Mucosa of descending colon (tissue), 3 donors: ENCODE results near the gene GTF2IRD1. TPM values are rescaled to one million over a fixed set of nuclear protein-coding genes. Genes with fewer than 3 reads are reported as not detected.

ENCODE experiments used
- ATAC-seq: fragments of 200-7000 bp; cut with Tn5 transposase; one replicate; pipeline ENCODE4 v1.9.1; 2020; ENCODE audit warnings: mild to moderate bottlenecking, moderate library complexity
- DNase-seq, 3 donors: peaks; one replicate each; pipeline ENCODE4 v3.0.0-alpha.2; 2020
- H3K36me3 ChIP-seq: fragments of 200-600 bp; one replicate; pipeline ENCODE4 v1.8.0; 2021; ENCODE audit warnings: low read depth, mild to moderate bottlenecking
- H3K4me1 ChIP-seq: fragments of 200-600 bp; one replicate; pipeline ENCODE4 v1.8.0; 2021; ENCODE audit warnings: low read depth, mild to moderate bottlenecking
- H3K4me3 ChIP-seq: fragments of 200-600 bp; one replicate; pipeline ENCODE4 v1.8.0; 2021; ENCODE audit warnings: mild to moderate bottlenecking
- H3K9me3 ChIP-seq: fragments of 200-600 bp; one replicate; pipeline ENCODE4 v1.8.0; 2021; ENCODE audit warnings: mild to moderate bottlenecking
- intact Hi-C, 2 donors: fragments of 100-400 bp; cut with DNase I in 1 of 2; cut with micrococcal nuclease in 1 of 2; formaldehyde crosslinking; loops; one replicate each; pipeline versions ENCODE4 v1.11.0 to v1.11.1; 2022; cut with DNase I, micrococcal nuclease
- total RNA-seq, 3 donors: library from RNA; stranded (reverse); fragmentation: NEBNext Ultra II Directional in 2 of 3; extraction: Animal tissue kit (Norgen Biotek cat#: 25700) in 2 of 3; gene quantifications; one replicate each; pipeline versions ENCODE4 v1.2.1 to v1.2.4, GENCODE V29; 2021 to 2023
- TF ChIP-seq, protein P1 (sequence below): fragments of 200-600 bp; IDR thresholded peaks from one replicate; pipeline ENCODE4 v1.8.0; 2022; ENCODE audit warnings: antibody characterized with exemption, mild to moderate bottlenecking
- donor health status: DM: no; HTN: no; CAD: no; lungs with moderate emphysema.
- donor health status: DM: no; HTN: no; CAD: no.
- donor health status: DM: no; HTN: yes; CAD: no.

The GTF2IRD1 gene
- total RNA-seq, 3 donors from 2014 or later = 10.5 to 30.7 (median 12.7) TPM

DNA sequence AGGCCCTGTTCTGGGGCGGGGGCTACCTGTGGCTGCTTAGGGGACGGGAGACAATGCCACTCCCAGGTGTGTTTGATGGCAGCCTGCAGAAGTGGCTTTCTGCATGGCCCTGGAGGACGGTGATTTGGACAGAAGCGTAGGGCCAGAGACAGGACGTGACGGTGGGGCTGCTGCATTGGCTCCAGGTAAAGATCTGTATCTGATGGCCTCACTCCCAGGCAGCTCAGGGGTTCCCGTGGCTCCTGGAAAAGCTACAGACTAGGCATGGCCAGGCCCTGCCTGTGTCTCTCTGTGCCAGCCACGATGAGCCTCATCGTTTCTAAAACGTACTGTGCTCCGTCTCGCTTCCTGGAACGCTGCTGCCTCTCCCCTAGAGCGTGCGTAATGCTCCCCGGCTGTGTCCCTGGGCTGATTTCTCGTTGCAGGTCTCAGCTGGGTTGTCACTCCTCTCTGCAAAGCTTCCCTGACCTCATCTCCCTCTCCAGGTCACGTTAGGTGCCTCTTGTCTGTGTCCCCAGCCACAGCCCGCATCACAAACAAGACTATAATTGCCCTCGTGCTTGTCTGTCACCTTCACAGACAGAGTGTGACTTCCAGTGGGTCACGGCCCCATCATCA lies 12.6 kb downstream of the GTF2IRD1 start:
- TF ChIP-seq, protein P1, sequence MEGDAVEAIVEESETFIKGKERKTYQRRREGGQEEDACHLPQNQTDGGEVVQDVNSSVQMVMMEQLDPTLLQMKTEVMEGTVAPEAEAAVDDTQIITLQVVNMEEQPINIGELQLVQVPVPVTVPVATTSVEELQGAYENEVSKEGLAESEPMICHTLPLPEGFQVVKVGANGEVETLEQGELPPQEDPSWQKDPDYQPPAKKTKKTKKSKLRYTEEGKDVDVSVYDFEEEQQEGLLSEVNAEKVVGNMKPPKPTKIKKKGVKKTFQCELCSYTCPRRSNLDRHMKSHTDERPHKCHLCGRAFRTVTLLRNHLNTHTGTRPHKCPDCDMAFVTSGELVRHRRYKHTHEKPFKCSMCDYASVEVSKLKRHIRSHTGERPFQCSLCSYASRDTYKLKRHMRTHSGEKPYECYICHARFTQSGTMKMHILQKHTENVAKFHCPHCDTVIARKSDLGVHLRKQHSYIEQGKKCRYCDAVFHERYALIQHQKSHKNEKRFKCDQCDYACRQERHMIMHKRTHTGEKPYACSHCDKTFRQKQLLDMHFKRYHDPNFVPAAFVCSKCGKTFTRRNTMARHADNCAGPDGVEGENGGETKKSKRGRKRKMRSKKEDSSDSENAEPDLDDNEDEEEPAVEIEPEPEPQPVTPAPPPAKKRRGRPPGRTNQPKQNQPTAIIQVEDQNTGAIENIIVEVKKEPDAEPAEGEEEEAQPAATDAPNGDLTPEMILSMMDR = no peak
- no peaks in the 10 kb centered on the region for H3K9me3 ChIP-seq
- ATAC-seq (peak; percentile 75), DNase-seq (no peak)
- no peak overlapping the region for H3K4me3 ChIP-seq
- no peaks in the 10 kb centered on the region for H3K36me3 ChIP-seq
- peaks cover 10% of the 10 kb centered on the region for H3K4me1 ChIP-seq
- intact Hi-C loops = no loop called here

GRCh38 chr7:74467876-74468275 lies 14.2 kb downstream of the GTF2IRD1 start:
- no peaks in the 10 kb centered on the region for H3K9me3 ChIP-seq
- no peak overlapping the region for H3K4me3 ChIP-seq
- peaks cover 10% of the 10 kb centered on the region for H3K4me1 ChIP-seq
- intact Hi-C loops = no loop called here
- H3K36me3 ChIP-seq = no peaks in the 10 kb centered on the region
- TF ChIP-seq, protein P1 = no peak
- ATAC-seq (no peak), DNase-seq (no peak)

- ATAC-seq (no peak), DNase-seq (no peak)
- peaks cover 1% of the 10 kb centered on the region for H3K4me1 ChIP-seq
- no peaks in the 10 kb centered on the region for H3K9me3 ChIP-seq
- H3K4me3 ChIP-seq = no peak overlapping the region
- intact Hi-C loops = no loop called here
- no peaks in the 10 kb centered on the region for H3K36me3 ChIP-seq
- TF ChIP-seq, protein P1 = no peak
Observed at GRCh38 chr7:74470504-74470903, 16.8 kb downstream of the GTF2IRD1 start.

GRCh38 chr7:74473116-74473515 lies 19.4 kb downstream of the GTF2IRD1 start:
- no peak for DNase-seq
- Histone ChIP-seq H3K36me3 (no peaks in the 10 kb centered on the region), H3K9me3 (no peaks in the 10 kb centered on the region), H3K4me3 (no peak overlapping the region), H3K4me1 (peaks cover 8% of the 10 kb centered on the region)
- TF ChIP-seq, protein P1 = no peak
- ATAC-seq = no peak
- intact Hi-C loops = no loop called here

- no peak overlapping the region for H3K4me3 ChIP-seq
- DNase-seq (no peak), ATAC-seq (no peak)
- no peaks in the 10 kb centered on the region for H3K36me3 ChIP-seq
- intact Hi-C loops = no loop called here
- H3K4me1 ChIP-seq = peaks cover 18% of the 10 kb centered on the region
- H3K9me3 ChIP-seq = no peaks in the 10 kb centered on the region
- TF ChIP-seq, protein P1 = no peak
Observed at GRCh38 chr7:74474271-74474865, 20.7 kb downstream of the GTF2IRD1 start.
